HCT116 (cell line): Measurements from ENCODE around the gene CEP97. TPM values are rescaled to one million over a fixed set of nuclear protein-coding genes. Genes with fewer than 3 reads are reported as not detected.

ENCODE experiments used
- ATAC-seq: fragments of 200-7000 bp; cut with Tn5 transposase; 2 replicates; pipeline ENCODE4 v1.9.1; 2020; ENCODE audit warnings: mild to moderate bottlenecking, moderate library complexity
- BruUV-seq: library from RNA; stranded (reverse); fragments of 400-500 nt; replicated peaks from 2 replicates; lab custom pipeline; 2021; lab: Mats Ljungman, UMichigan
- CTCF ChIA-PET: fragments of 300-600 bp; sonication (Branson Sonifier 250); formaldehyde crosslinking; loops from one replicate; lab custom pipeline; 2021; ENCODE audit warnings: antibody characterized with exemption; lab: Charles Lee
- POLR2A ChIA-PET: fragments of 300-600, 350-600 bp; sonication (Branson Sonifier 250); formaldehyde crosslinking; loops from one replicate; lab custom pipeline; 2021; ENCODE audit warnings: antibody characterized with exemption; lab: Charles Lee
- RAD21 ChIA-PET, 2 experiments: fragments of 300-600 bp; sonication (Branson Sonifier 250); formaldehyde crosslinking; loops; one replicate each; lab custom pipeline; 2023; ENCODE audit warnings: low total read pairs in 2 of 2; ENCODE audit not compliant: uncharacterized antibody in 2 of 2, unreplicated experiment in 2 of 2, low non-redundant PET in 1 of 2; lab: Charles Lee
- DNase-seq: peaks from one replicate; pipeline ENCODE4 v3.0.0-alpha.2; 2010; ENCODE audit warnings: low read depth, low spot score
- H2AFZ ChIP-seq: fragments of 200-600 bp; shearing (Covaris generic), sonication (generic); 2 replicates; pipeline ENCODE4 v1.6.1; 2017; ENCODE audit warnings: low read depth, mixed run types, mixed read lengths, antibody characterized with exemption, low read length; ENCODE audit not compliant: poor library complexity, severe bottlenecking
- H3K27ac ChIP-seq: 2 replicates; pipeline ENCODE4 v1.5.1; 2012; ENCODE audit warnings: low read depth, low read length
- H3K27me3 ChIP-seq: fragments of 200-600 bp; sonication (generic); 2 replicates; pipeline ENCODE4 v1.6.1; 2016; ENCODE audit warnings: mixed run types, low read length, mixed read lengths; ENCODE audit not compliant: insufficient read depth
- H3K36me3 ChIP-seq, 2 experiments: fragments of 200-500 bp in 1 of 2; fragments of 200-600 bp in 1 of 2; sonication (Bioruptor generic) in 1 of 2; sonication (generic) in 1 of 2; 2 replicates each; pipeline versions ENCODE4 v1.5.1 to v1.6.1; 2014 to 2016; ENCODE audit warnings: low read length in 2 of 2, inconsistent platforms in 1 of 2, mixed read lengths in 1 of 2, mixed run types in 1 of 2; ENCODE audit not compliant: insufficient read depth in 2 of 2, control insufficient read depth in 1 of 2
- H3K4me1 ChIP-seq, 2 experiments: fragments of 200-600 bp in 1 of 2; sonication (generic) in 1 of 2; 2 replicates each; pipeline versions ENCODE4 v1.5.1 to v1.6.1; 2012 to 2017; ENCODE audit warnings: low read length in 2 of 2, inconsistent platforms in 1 of 2, mild to moderate bottlenecking in 1 of 2, mixed read lengths in 1 of 2, mixed run types in 1 of 2, moderate library complexity in 1 of 2; ENCODE audit not compliant: insufficient read depth in 2 of 2, control insufficient read depth in 1 of 2
- H3K4me2 ChIP-seq: fragments of 200-600 bp; sonication (generic); 2 replicates; pipeline ENCODE4 v1.6.1; 2017; ENCODE audit warnings: mixed run types, low read length, mixed read lengths
- H3K4me3 ChIP-seq, 2 experiments: fragments of 200-600 bp in 1 of 2; sonication (generic) in 1 of 2; replicated peaks in 1 of 2; 2 replicates each; pipeline ENCODE4 v1.5.1; 2011 to 2016; ENCODE audit warnings: low read length in 2 of 2, control low read depth in 1 of 2, low read depth in 1 of 2, mild to moderate bottlenecking in 1 of 2, mixed read lengths in 1 of 2, mixed run types in 1 of 2
- H3K79me2 ChIP-seq: fragments of 200-600 bp; sonication (generic); 2 replicates; pipeline ENCODE4 v1.6.1; 2017; ENCODE audit warnings: mild to moderate bottlenecking, mixed run types, low read length, moderate library complexity, mixed read lengths; ENCODE audit not compliant: insufficient read depth
- H3K9ac ChIP-seq: fragments of 200-600 bp; sonication (generic); 2 replicates; pipeline ENCODE4 v1.6.1; 2016; ENCODE audit warnings: low read length, mixed read lengths
- H3K9me2 ChIP-seq: fragments of 200-600 bp; sonication (generic), shearing (Covaris generic); 2 replicates; pipeline ENCODE4 v1.6.1; 2017; ENCODE audit warnings: mixed run types, mild to moderate bottlenecking, moderate library complexity; ENCODE audit not compliant: insufficient read depth
- H3K9me3 ChIP-seq, 2 experiments: fragments of 200-500 bp in 1 of 2; fragments of 200-600 bp in 1 of 2; sonication (Bioruptor generic) in 1 of 2; sonication (generic) in 1 of 2; 2 replicates each; pipeline ENCODE4 v1.6.1; 2014 to 2017; ENCODE audit warnings: low read length in 2 of 2, mixed read lengths in 2 of 2, inconsistent platforms in 1 of 2, low read depth in 1 of 2, mild to moderate bottlenecking in 1 of 2, mixed run types in 1 of 2, moderate library complexity in 1 of 2; ENCODE audit not compliant: control insufficient read depth in 1 of 2, insufficient read depth in 1 of 2
- H4K20me1 ChIP-seq: fragments of 200-600 bp; sonication (generic), shearing (Covaris generic); 2 replicates; pipeline ENCODE4 v1.6.1; 2017; ENCODE audit warnings: mixed run types, mild to moderate bottlenecking, moderate library complexity; ENCODE audit not compliant: insufficient read depth
- EZH2 ChIP-seq: fragments of 200-600 bp; sonication (generic); IDR thresholded peaks from 2 replicates; pipeline ENCODE4 v1.6.1; 2017; ENCODE audit warnings: antibody characterized with exemption, mixed run types
- JUND ChIP-seq: IDR thresholded peaks from 2 replicates; pipeline ENCODE4 v1.6.1; 2012
- POLR2AphosphoS5 ChIP-seq: IDR thresholded peaks from 2 replicates; pipeline ENCODE4 v1.6.1; 2011; ENCODE audit warnings: mild to moderate bottlenecking, low read depth, low read length, moderate library complexity
- RAD21 ChIP-seq: IDR thresholded peaks from 2 replicates; pipeline ENCODE4 v1.6.1; 2012; ENCODE audit warnings: low read depth, mild to moderate bottlenecking
- SRF ChIP-seq: IDR thresholded peaks from 2 replicates; pipeline ENCODE4 v1.6.1; 2012; ENCODE audit warnings: low read depth
- TCF7L2 ChIP-seq: IDR thresholded peaks from 2 replicates; pipeline ENCODE4 v1.7.0; 2011; ENCODE audit warnings: borderline replicate concordance, inconsistent platforms; ENCODE audit not compliant: insufficient read depth, insufficient read length; ENCODE audit errors: extremely low read depth
- YY1 ChIP-seq: IDR thresholded peaks from 2 replicates; pipeline ENCODE4 v1.6.1; 2011; ENCODE audit warnings: low read length, low read depth, moderate library complexity, mild to moderate bottlenecking; ENCODE audit not compliant: insufficient replicate concordance; ENCODE audit errors: extremely low read depth
- ZNF274 ChIP-seq: fragments of 200-500 bp; sonication (Bioruptor generic); IDR thresholded peaks from 2 replicates; pipeline ENCODE4 v1.6.1; 2014; ENCODE audit warnings: mild to moderate bottlenecking, low read depth, low read length, inconsistent platforms
- intact Hi-C: fragments of 100-400 bp; cut with micrococcal nuclease; formaldehyde crosslinking; loops from 2 replicates; pipeline ENCODE4 v1.10.0; 2022
- total RNA-seq: library from RNA; stranded (reverse); gene quantifications from one replicate; pipeline ENCODE4 v1.2.1, GENCODE V29; 2021; ENCODE audit not compliant: unreplicated experiment
- TF ChIP-seq, protein P1 (sequence below), 3 experiments: fragments of 200-600 bp in 1 of 3; sonication (generic) in 1 of 3; IDR thresholded peaks in 2 of 3; conservative IDR thresholded peaks in 1 of 3; 2 replicates each; pipeline ENCODE4 v1.5.1; 2012 to 2017; ENCODE audit warnings: low read depth in 2 of 3, low read length in 2 of 3, antibody characterized with exemption in 1 of 3, borderline replicate concordance in 1 of 3, control low read depth in 1 of 3, mild to moderate bottlenecking in 1 of 3, mixed read lengths in 1 of 3, mixed run types in 1 of 3, moderate library complexity in 1 of 3; ENCODE audit not compliant: insufficient read depth in 1 of 3

Gene CEP97
- total RNA-seq, 1 experiment from 2014 or later: 15.7 TPM

DNA sequence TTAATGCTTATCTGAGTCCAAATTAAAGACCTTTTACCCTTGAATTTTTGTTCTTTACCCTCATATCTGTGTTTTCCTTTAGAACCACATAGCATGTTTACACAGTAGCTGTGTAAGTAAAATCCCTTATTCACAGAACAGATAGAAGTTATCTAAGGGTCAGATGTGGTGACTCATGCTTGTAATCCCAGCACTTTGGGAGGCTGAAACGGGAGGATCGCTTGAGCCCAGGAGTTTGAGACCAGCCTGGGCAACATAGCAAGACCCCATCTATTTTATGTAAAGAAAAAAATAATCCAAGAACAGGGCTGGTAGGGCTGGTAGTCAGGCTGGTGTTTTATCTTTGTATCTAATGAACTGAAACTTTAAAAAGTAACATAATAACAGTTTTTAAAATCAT lies 77.8 kb downstream of the CEP97 start:
- H2AFZ ChIP-seq: no peak overlapping the region
- no peaks in the 10 kb centered on the region for H3K9me2 ChIP-seq
- no TSS peak for BruUV-seq
- H3K27ac ChIP-seq: no peak overlapping the region
- no peak overlapping the region for H3K4me2 ChIP-seq
- TF ChIP-seq JUND (no peak), TCF7L2 (no peak), YY1 (no peak), ZNF274 (no peak), POLR2AphosphoS5 (no peak), SRF (no peak)
- TF ChIP-seq, all 23 proteins: peak for 0
- RAD21 ChIA-PET: interaction anchor here in 1 of 2 experiments (1.6 kb wide), 1 partner anchor 424 kb away, joined by 10 read pairs; no protein-coding TSS in a partner anchor
- Histone ChIP-seq H4K20me1 (no peaks in the 10 kb centered on the region), H3K36me3 (no peaks in the 10 kb centered on the region), H3K4me1 (no peaks in the 10 kb centered on the region), H3K9ac (no peak overlapping the region), H3K9me3 (no peaks in the 10 kb centered on the region), H3K4me3 (no peak overlapping the region), H3K27me3 (no peaks in the 10 kb centered on the region), H3K79me2 (no peaks in the 10 kb centered on the region)
- CTCF ChIA-PET: interaction anchor here (0.8 to 3.6 kb wide), 7 partner anchors 12 to 475 kb away, joined by 3 to 33 read pairs (median 4); partner anchors contain the start of gene NXPE3
- no peak for DNase-seq
- POLR2A ChIA-PET: no interaction called here
- intact Hi-C loops: loop anchor here (5.0 kb wide), 1 partner anchor 105 kb away; no protein-coding TSS in a partner anchor
- no peak for ATAC-seq

- intact Hi-C loops: loop anchor here (5.0 kb wide), 1 partner anchor 106 kb away; no protein-coding TSS in a partner anchor
- H3K27me3 ChIP-seq: no peaks in the 10 kb centered on the region
- H3K36me3 ChIP-seq: no peaks in the 10 kb centered on the region
- no peak overlapping the region for H3K4me2 ChIP-seq
- H2AFZ ChIP-seq: no peak overlapping the region
- ChIA-PET POLR2A (no interaction called here), CTCF (interaction anchor here (0.5 to 3.6 kb wide), 12 partner anchors 9 to 733 kb away, joined by 3 to 33 read pairs (median 4); partner anchors contain the start of gene NXPE3), RAD21 (interaction anchor here in 1 of 2 experiments (1.6 kb wide), 1 partner anchor 423 kb away, joined by 10 read pairs; no protein-coding TSS in a partner anchor)
- no peak overlapping the region for H3K9ac ChIP-seq
- H3K27ac ChIP-seq: no peak overlapping the region
- TF ChIP-seq RAD21: peak; percentile 49
- TF ChIP-seq, protein P1, sequence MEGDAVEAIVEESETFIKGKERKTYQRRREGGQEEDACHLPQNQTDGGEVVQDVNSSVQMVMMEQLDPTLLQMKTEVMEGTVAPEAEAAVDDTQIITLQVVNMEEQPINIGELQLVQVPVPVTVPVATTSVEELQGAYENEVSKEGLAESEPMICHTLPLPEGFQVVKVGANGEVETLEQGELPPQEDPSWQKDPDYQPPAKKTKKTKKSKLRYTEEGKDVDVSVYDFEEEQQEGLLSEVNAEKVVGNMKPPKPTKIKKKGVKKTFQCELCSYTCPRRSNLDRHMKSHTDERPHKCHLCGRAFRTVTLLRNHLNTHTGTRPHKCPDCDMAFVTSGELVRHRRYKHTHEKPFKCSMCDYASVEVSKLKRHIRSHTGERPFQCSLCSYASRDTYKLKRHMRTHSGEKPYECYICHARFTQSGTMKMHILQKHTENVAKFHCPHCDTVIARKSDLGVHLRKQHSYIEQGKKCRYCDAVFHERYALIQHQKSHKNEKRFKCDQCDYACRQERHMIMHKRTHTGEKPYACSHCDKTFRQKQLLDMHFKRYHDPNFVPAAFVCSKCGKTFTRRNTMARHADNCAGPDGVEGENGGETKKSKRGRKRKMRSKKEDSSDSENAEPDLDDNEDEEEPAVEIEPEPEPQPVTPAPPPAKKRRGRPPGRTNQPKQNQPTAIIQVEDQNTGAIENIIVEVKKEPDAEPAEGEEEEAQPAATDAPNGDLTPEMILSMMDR (IDR thresholded peaks at IDR 0.05 in 2 of 3, conservative IDR thresholded peaks at IDR 0.05 in 1 of 3; ENCODE audit: borderline replicate concordance in 1 of 3, insufficient read depth in 1 of 3, low read depth in 2 of 3, low read length in 2 of 3): peak; percentile 53 to 88 (median 81); a peak in 5 of 6 replicates
- no peak for TF ChIP-seq EZH2
- H3K4me1 ChIP-seq: no peaks in the 10 kb centered on the region
- no peaks in the 10 kb centered on the region for H3K9me3 ChIP-seq
- peak; percentile 96 for ATAC-seq
- peak; percentile 43 for DNase-seq
- no peak overlapping the region for H3K4me3 ChIP-seq
- H4K20me1 ChIP-seq: no peaks in the 10 kb centered on the region
- H3K9me2 ChIP-seq: no peaks in the 10 kb centered on the region
- BruUV-seq: no TSS peak
- H3K79me2 ChIP-seq: no peaks in the 10 kb centered on the region
Observed at GRCh38 chr3:101803173-101803782, 78.9 kb downstream of the CEP97 start.
